ENCODE results near the gene B3GNT2.
"Not testable (repeated sequence)": the region's sequence is repeated elsewhere in the genome, so short reads cannot be mapped to it uniquely, and the experiment has no call there.

The B3GNT2 gene

GRCh38 chr2:62267696-62268095 lies 71.8 kb downstream of the B3GNT2 start:
- no peak overlapping the region for H3K4me3 ChIP-seq (replicated peaks in 1 of 2; ENCODE audit: low read depth in 2 of 2, low read length in 2 of 2)
- TF ChIP-seq CTCF (IDR thresholded peaks at IDR 0.05; ENCODE audit: low read depth, low read length): no peak
- DNase-seq (ENCODE audit: low read depth in 2 of 2): peak; percentile 5 to 13

- not testable (repeated sequence) for H3K4me3 ChIP-seq (replicated peaks in 1 of 2; ENCODE audit: low read depth in 2 of 2, low read length in 2 of 2); DNase-seq (ENCODE audit: low read depth in 2 of 2)
Observed at GRCh38 chr2:62268681-62269188, 72.8 kb downstream of the B3GNT2 start.

GRCh38 chr2:62270728-62271127 lies 74.8 kb downstream of the B3GNT2 start:
- DNase-seq (ENCODE audit: low read depth in 2 of 2): peak; percentile 26 to 71
- TF ChIP-seq CTCF (IDR thresholded peaks at IDR 0.05; ENCODE audit: low read depth, low read length): no peak
- H3K4me3 ChIP-seq (replicated peaks in 1 of 2; ENCODE audit: low read depth in 2 of 2, low read length in 2 of 2): no peak overlapping the region

Measured in cardiac fibroblast (primary cell).